ENCODE measurements around the gene CPA3. TPM values are rescaled to one million over a fixed set of nuclear protein-coding genes. Genes with fewer than 3 reads are reported as not detected.

The CPA3 gene
- total and polyA plus RNA-seq, 10 of the 15 experiments (the other 5 are each of a cell fraction or from before 2014, with no cell fraction given): not detected

DNA sequence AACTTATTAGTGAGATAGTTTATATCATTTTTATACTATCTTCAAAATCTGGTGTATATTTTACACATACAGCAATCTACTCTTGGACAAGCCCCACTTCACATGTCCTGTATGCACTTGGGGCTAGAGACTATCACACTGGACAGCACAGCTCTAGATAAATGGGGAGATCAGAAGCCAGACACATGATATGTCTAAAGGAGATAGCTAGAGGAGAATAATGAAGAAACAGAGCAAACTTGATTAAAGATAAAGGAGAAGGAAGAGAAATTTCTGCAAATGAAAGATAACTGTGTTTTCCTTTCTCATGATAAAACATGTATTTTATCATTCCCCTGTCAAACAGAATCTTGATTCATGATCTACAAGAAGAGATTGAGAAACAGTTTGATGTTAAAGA lies 13.0 kb downstream of the CPA3 start:
- ChIA-PET POLR2A (no interaction called here), SMC1A (ENCODE audit: uncharacterized antibody, unreplicated experiment) (no interaction called here), CTCF (interaction anchor here (1.1 kb wide), 1 partner anchor 18 kb away, joined by 6 read pairs; no protein-coding TSS in a partner anchor), RAD21 (ENCODE audit: unreplicated experiment) (no interaction called here)
- Histone ChIP-seq H3K27ac (ENCODE audit: control insufficient read depth, insufficient read depth) (no peak overlapping the region), H3K4me3 (no peak overlapping the region), H4K20me1 (ENCODE audit: control insufficient read depth, insufficient read depth) (no peaks in the 10 kb centered on the region), H3K4me1 (ENCODE audit: control insufficient read depth, insufficient read depth, low read length) (no peaks in the 10 kb centered on the region), H3K36me3 (ENCODE audit: control insufficient read depth in 2 of 2, insufficient read depth in 2 of 2, low read length in 1 of 2) (no peaks in the 10 kb centered on the region), H3K4me2 (ENCODE audit: control insufficient read depth, insufficient read depth) (no peak overlapping the region), H3K9ac (ENCODE audit: control insufficient read depth, insufficient read depth, low read length) (no peak overlapping the region), H2AFZ (ENCODE audit: control insufficient read depth, low read depth, low read length) (no peak overlapping the region), H3K79me2 (ENCODE audit: control insufficient read depth, insufficient read depth, low read length) (no peaks in the 10 kb centered on the region), H3K27me3 (replicated peaks in 1 of 2; ENCODE audit: control insufficient read depth in 2 of 2, insufficient read depth in 2 of 2, low read length in 1 of 2) (no peaks in the 10 kb centered on the region; a peak in 1 of 4 replicates), H3K9me3 (replicated peaks; ENCODE audit: control insufficient read depth, insufficient read depth, low read length) (no peaks in the 10 kb centered on the region)
- FAIRE-seq (no peak), ATAC-seq (no peak), DNase-seq (ENCODE audit: low read depth, low spot score) (no peak)
- in situ Hi-C loops (cut with MboI) (no loop called here), intact Hi-C loops (cut with micrococcal nuclease; ENCODE audit: unreplicated experiment) (no loop called here)
- TF ChIP-seq FOS (IDR thresholded peaks at IDR 0.05; ENCODE audit: borderline replicate concordance, extremely low read depth, insufficient read length) (no peak), LARP7 (IDR thresholded peaks at IDR 0.05) (no peak), JUND (IDR thresholded peaks at IDR 0.05; ENCODE audit: low read depth, low read length) (no peak), NFXL1 (IDR thresholded peaks at IDR 0.05; ENCODE audit: borderline replicate concordance) (no peak), RAD21 (IDR thresholded peaks at IDR 0.05; ENCODE audit: insufficient read depth, low read depth, low read length) (no peak), POLR2AphosphoS2 (IDR thresholded peaks at IDR 0.05; ENCODE audit: low read depth, low read length) (no peak), SREBF1 (IDR thresholded peaks at IDR 0.05; ENCODE audit: low read length) (no peak), KDM1A (IDR thresholded peaks at IDR 0.05; ENCODE audit: borderline replicate concordance) (no peak), GATAD2B (conservative IDR thresholded peaks at IDR 0.05; ENCODE audit: low read depth) (no peak), RFX5 (IDR thresholded peaks at IDR 0.05; ENCODE audit: low read depth, low read length) (no peak), ZZZ3 (IDR thresholded peaks at IDR 0.05; ENCODE audit: control insufficient read depth, insufficient read length, low read depth) (no peak)
- TF ChIP-seq, protein P1, sequence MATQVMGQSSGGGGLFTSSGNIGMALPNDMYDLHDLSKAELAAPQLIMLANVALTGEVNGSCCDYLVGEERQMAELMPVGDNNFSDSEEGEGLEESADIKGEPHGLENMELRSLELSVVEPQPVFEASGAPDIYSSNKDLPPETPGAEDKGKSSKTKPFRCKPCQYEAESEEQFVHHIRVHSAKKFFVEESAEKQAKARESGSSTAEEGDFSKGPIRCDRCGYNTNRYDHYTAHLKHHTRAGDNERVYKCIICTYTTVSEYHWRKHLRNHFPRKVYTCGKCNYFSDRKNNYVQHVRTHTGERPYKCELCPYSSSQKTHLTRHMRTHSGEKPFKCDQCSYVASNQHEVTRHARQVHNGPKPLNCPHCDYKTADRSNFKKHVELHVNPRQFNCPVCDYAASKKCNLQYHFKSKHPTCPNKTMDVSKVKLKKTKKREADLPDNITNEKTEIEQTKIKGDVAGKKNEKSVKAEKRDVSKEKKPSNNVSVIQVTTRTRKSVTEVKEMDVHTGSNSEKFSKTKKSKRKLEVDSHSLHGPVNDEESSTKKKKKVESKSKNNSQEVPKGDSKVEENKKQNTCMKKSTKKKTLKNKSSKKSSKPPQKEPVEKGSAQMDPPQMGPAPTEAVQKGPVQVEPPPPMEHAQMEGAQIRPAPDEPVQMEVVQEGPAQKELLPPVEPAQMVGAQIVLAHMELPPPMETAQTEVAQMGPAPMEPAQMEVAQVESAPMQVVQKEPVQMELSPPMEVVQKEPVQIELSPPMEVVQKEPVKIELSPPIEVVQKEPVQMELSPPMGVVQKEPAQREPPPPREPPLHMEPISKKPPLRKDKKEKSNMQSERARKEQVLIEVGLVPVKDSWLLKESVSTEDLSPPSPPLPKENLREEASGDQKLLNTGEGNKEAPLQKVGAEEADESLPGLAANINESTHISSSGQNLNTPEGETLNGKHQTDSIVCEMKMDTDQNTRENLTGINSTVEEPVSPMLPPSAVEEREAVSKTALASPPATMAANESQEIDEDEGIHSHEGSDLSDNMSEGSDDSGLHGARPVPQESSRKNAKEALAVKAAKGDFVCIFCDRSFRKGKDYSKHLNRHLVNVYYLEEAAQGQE (IDR thresholded peaks at IDR 0.05; ENCODE audit: low read depth, low read length): no peak
- TF ChIP-seq, protein P2, sequence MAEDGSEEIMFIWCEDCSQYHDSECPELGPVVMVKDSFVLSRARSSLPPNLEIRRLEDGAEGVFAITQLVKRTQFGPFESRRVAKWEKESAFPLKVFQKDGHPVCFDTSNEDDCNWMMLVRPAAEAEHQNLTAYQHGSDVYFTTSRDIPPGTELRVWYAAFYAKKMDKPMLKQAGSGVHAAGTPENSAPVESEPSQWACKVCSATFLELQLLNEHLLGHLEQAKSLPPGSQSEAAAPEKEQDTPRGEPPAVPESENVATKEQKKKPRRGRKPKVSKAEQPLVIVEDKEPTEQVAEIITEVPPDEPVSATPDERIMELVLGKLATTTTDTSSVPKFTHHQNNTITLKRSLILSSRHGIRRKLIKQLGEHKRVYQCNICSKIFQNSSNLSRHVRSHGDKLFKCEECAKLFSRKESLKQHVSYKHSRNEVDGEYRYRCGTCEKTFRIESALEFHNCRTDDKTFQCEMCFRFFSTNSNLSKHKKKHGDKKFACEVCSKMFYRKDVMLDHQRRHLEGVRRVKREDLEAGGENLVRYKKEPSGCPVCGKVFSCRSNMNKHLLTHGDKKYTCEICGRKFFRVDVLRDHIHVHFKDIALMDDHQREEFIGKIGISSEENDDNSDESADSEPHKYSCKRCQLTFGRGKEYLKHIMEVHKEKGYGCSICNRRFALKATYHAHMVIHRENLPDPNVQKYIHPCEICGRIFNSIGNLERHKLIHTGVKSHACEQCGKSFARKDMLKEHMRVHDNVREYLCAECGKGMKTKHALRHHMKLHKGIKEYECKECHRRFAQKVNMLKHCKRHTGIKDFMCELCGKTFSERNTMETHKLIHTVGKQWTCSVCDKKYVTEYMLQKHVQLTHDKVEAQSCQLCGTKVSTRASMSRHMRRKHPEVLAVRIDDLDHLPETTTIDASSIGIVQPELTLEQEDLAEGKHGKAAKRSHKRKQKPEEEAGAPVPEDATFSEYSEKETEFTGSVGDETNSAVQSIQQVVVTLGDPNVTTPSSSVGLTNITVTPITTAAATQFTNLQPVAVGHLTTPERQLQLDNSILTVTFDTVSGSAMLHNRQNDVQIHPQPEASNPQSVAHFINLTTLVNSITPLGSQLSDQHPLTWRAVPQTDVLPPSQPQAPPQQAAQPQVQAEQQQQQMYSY (CRISPR knock-in tag; IDR thresholded peaks at IDR 0.05): no peak
- BruUV-seq (replicated peaks): no TSS peak
